ENCODE data around the gene ADAP1.

DNA sequence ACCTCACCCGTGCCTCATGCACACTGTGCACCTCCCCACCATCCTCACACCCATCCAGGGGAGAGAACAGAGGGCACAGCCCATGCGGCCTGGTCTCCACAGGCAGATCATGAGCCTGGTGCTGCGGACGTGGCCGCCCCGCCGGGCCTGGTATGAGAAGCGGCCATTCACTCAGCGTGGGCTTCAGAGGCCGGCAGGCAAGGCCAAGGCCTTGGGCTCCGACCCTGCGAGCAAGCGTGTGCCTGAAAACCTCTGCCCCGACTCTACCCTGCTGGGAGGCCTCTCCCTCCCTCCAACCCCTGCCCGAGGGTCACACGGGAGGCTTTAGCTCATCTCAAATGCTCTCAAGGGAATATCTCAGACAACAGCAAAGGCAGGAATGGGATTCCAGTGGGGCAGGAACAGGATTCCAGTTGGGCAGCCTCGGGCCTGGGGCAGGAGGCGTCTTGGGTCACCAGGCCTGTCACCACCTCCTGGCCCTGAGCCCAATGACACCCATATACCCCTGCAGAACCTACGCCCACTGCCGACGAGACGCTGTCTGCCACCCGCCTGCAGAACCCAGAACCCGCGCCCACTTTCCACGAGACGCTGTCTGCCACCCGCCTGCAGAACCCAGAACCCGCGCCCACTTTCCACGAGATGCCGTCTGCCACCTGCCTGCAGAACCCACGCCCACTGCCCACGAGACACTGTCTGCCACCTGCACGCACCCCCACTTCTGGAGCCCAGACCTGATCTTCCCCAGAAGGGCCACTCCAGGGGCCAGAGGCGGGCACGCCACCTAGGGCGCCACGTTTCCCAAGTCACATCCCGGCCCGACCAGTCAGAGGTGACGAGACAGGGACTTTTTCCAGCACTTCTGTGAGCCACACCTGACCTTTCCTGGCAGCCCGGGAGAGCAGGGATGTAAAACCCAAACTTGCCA, 38.9 kb downstream of the ADAP1 start:
- TF ChIP-seq ZNF37A (tag by site-specific recombination; IDR thresholded peaks at IDR 0.05), result no peak
- no peak for TF ChIP-seq CTCF (tag by site-specific recombination; IDR thresholded peaks at IDR 0.05)
- no peak for TF ChIP-seq ZNF16 (tag by site-specific recombination; IDR thresholded peaks at IDR 0.05; ENCODE audit: low read depth)
- no peak for TF ChIP-seq ZNF561 (tag by site-specific recombination; IDR thresholded peaks at IDR 0.05; ENCODE audit: borderline replicate concordance)
- TF ChIP-seq OSR2 (tag by site-specific recombination; IDR thresholded peaks at IDR 0.05), result no peak
- TF ChIP-seq ZNF513 (tag by site-specific recombination; IDR thresholded peaks at IDR 0.05), result no peak
